DMS153 (cell line): ENCODE results near the gene CERKL.
A peak's percentile ranks its signal among the peaks of the same experiment; 100 is the strongest.
"Not testable (repeated sequence)": the region's sequence is repeated elsewhere in the genome, so short reads cannot be mapped to it uniquely, and the experiment has no call there.

Source experiments
- DNase-seq: peaks from one replicate; lab custom pipeline; 2025; lab: John Stamatoyannopoulos, UW

CERKL gene, protein sequence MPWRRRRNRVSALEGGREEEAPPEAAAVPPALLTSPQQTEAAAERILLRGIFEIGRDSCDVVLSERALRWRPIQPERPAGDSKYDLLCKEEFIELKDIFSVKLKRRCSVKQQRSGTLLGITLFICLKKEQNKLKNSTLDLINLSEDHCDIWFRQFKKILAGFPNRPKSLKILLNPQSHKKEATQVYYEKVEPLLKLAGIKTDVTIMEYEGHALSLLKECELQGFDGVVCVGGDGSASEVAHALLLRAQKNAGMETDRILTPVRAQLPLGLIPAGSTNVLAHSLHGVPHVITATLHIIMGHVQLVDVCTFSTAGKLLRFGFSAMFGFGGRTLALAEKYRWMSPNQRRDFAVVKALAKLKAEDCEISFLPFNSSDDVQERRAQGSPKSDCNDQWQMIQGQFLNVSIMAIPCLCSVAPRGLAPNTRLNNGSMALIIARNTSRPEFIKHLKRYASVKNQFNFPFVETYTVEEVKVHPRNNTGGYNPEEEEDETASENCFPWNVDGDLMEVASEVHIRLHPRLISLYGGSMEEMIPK

GRCh38 chr2:181656450-181657291 is at the start of gene CERKL:
CERKL (minus strand) TSS chr2:181657105; CDS start chr2:181657006, 99 bp downstream.
- peak; percentile 30 for DNase-seq

- DNase-seq = not testable (repeated sequence)
These were observed 45.6 kb upstream of the CERKL start for GRCh38 chr2:181702519-181702918.

- no peak for DNase-seq
These were observed 41.3 kb upstream of the CERKL start for GRCh38 chr2:181698223-181698622.

GRCh38 chr2:181697571-181697970 is 40.7 kb upstream of the CERKL start:
- no peak for DNase-seq

- DNase-seq = no peak
These were observed 40.2 kb upstream of the CERKL start for GRCh38 chr2:181697126-181697525.

DNA sequence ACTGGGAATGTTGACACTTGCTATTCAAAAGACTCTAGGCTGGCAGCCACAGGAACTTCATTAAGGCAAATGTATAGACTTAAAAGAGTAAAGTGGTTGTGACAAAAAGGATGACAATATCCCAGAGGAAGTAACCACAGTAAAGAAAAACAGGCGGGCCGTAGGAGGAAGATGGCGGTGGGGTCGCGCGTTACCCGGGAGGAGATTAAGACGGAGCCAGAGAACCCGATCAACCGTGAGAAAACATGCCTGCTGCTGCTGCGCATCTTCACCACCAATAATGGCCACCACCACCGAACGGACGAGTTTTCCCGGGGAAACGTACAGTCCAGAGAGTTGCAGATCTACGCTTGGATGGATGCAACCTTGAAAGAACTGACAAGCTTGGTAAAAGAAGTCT is 37.4 kb upstream of the CERKL start:
- no peak for DNase-seq

- DNase-seq = no peak
These were observed 34.0 kb upstream of the CERKL start for GRCh38 chr2:181690860-181691259.

DNA sequence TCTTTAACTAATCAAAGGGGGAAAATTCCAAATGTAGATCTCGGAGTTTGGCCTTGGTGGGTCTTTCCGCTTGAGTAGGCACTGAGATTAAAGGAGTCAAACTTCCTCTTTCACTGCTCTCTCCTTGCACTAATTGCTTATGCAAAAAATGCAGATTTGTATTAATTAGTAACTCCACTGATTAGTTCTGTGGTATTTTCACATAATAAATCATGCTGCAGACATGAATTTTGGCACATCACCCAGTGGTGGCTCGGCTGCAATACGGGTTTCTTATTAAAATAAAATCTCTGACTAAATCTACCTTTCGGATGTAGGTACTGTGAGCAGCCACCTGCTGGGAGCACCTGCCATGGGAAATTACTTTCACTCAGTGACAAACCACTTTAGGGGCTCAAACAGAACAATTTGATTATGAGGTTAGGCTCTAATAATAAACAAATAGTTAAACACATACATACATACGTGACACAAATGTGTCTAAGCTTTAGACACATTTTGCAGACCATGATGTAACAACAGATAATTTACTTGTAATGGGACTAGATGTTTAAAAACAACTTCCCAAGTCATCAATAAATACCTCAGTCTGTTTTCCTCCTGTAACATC is 29.8 kb upstream of the CERKL start:
- peak; percentile 28 for DNase-seq

GRCh38 chr2:181685150-181685688 is 28.3 kb upstream of the CERKL start:
- peak; percentile 41 for DNase-seq

GRCh38 chr2:181684454-181685149 is 27.7 kb upstream of the CERKL start:
- no peak for DNase-seq

GRCh38 chr2:181683518-181684453 is 26.9 kb upstream of the CERKL start:
- no peak for DNase-seq

- DNase-seq = no peak
These were observed 26.1 kb upstream of the CERKL start for GRCh38 chr2:181682795-181683517.

GRCh38 chr2:181682026-181682789 is 25.3 kb upstream of the CERKL start:
- no peak for DNase-seq

DNA sequence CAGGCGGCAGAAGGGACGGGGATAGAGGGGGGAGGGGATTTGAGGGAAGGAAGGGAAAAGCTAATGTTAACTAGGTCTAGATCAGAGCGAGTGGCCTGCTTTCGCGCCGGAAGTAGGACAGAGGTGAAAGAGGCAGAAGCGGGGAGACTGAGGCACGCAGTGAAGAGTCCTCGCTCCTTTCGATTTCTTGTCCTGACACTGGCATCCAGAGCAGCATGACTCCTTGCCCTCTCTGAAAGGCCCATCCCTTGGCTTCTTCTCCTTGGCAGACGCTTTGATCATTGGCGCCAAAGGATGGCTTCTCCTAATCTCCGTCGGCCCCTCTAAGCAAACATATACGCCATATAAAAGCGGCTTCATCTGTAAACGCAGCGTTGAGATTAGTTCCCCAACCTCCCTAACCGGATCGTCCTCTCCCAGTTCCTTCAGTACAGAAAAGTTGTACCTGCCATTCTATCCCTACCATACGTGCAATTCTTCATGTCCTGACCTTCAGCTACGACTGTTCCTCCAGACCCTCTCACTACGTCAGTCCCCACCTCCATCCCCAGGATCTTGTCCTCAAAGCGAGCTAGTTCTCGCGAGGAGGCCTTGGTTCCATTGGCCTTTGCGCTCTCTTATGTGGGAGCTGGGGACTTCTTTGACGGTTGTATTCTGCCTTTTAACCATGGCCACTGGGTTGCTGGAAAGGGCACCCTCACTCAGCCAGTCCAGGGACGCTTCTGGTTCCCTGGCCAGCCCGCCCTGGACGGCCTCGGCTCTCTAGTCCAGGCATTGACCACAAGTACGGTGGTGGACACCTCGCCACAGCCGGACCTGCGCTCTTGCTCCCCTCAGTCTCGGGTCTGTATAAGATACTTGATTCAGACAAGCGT is 24.3 kb upstream of the CERKL start:
- DNase-seq = no peak

DNA sequence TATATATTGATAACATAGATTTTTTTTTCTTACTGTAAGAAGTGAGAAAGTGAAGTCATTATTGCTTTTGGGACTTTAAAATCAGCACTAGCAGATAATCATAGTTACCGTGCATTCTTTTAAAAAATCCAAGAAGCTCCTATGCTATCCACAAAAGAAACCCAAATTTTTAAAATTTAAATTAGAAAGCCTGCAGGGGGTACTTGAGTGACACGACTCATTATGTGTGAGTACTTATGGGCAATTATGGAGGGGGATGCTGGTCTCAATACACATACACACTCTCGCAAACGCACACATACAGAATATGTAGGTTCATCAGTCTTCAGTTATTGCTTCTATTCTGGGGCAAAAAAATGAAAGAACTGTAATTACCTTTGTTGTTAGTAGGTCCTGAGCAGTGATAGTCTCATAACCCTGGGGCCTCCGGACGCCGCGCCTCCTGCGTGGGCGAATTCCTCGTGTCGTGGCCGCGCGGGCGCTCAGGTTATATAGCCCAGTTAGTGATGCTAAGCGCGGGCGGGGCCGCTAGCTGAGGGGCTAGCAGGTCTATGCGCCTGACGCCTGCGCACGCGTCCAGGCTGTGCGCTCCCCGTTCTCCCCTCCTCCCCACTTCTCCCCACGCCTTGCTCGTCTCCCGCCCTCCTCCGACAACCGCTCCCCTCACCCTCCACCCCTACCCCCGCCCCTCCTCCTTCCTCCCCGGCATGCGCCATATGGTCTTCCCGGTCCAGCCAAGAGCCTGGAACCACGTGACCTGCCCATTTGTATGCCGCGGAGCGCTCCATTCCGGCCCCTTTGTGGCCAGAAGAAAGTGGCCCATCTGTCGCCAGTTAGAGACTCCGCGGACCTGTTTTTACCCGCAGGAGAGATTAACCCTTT is 23.4 kb upstream of the CERKL start, which contains the start of gene NEUROD1:
TSS of gene NEUROD1 (minus strand) at position 463 of the 882 bp plus-strand sequence. CDS start 1,657 bp downstream, outside the sequence.
- DNase-seq = peak; percentile 69

- DNase-seq = no peak
These were observed 22.7 kb upstream of the CERKL start for GRCh38 chr2:181679544-181679979.
